Measurements from ENCODE around the gene AGAP9.

The AGAP9 gene

GRCh38 chr10:47452495-47453140 is 70.8 kb downstream of the AGAP9 start:
- DNase-seq: no peak
- Histone ChIP-seq H3K9me3 (replicated peaks; ENCODE audit: insufficient read depth, low read length) (no peaks in the 10 kb centered on the region), H3K4me2 (ENCODE audit: low read depth, low read length) (no peak overlapping the region), H3K27ac (ENCODE audit: low read length) (no peak overlapping the region), H3K4me1 (ENCODE audit: low read length) (no peaks in the 10 kb centered on the region), H3K4me3 (ENCODE audit: low read length) (no peak overlapping the region), H2AFZ (ENCODE audit: low read length) (no peak overlapping the region), H3K79me2 (ENCODE audit: low read length) (no peaks in the 10 kb centered on the region), H3K9ac (ENCODE audit: low read length) (no peak overlapping the region), H3F3A (ENCODE audit: insufficient read depth, low read length) (no peaks in the 10 kb centered on the region), H3K36me3 (replicated peaks; ENCODE audit: insufficient read depth, low read length) (no peaks in the 10 kb centered on the region), H3K27me3 (replicated peaks; ENCODE audit: insufficient read depth, low read length) (peaks cover 24% of the 10 kb centered on the region), H4K20me1 (ENCODE audit: insufficient read depth, low read length) (no peaks in the 10 kb centered on the region), H3K9me2 (replicated peaks; ENCODE audit: insufficient read depth, low read length) (no peaks in the 10 kb centered on the region)
- TF ChIP-seq CTCF (IDR thresholded peaks at IDR 0.05; ENCODE audit: low read length) (no peak), EZH2phosphoT487 (IDR thresholded peaks at IDR 0.05; ENCODE audit: low read length) (no peak), EZH2 (optimal IDR thresholded peaks at IDR 0.05; ENCODE audit: low read depth, low read length) (no peak)

- H3K27ac ChIP-seq (ENCODE audit: low read length): no peak overlapping the region
- H3K9me3 ChIP-seq (replicated peaks; ENCODE audit: insufficient read depth, low read length): no peaks in the 10 kb centered on the region
- no peak overlapping the region for H3K9ac ChIP-seq (ENCODE audit: low read length)
- TF ChIP-seq CTCF (IDR thresholded peaks at IDR 0.05; ENCODE audit: low read length) (no peak), EZH2 (optimal IDR thresholded peaks at IDR 0.05; ENCODE audit: low read depth, low read length) (no peak), EZH2phosphoT487 (IDR thresholded peaks at IDR 0.05; ENCODE audit: low read length) (no peak)
- no peaks in the 10 kb centered on the region for H3K4me1 ChIP-seq (ENCODE audit: low read length)
- H3K27me3 ChIP-seq (replicated peaks; ENCODE audit: insufficient read depth, low read length): peaks cover 24% of the 10 kb centered on the region
- H3F3A ChIP-seq (ENCODE audit: insufficient read depth, low read length): no peaks in the 10 kb centered on the region
- no peak for DNase-seq
- no peaks in the 10 kb centered on the region for H4K20me1 ChIP-seq (ENCODE audit: insufficient read depth, low read length)
- no peaks in the 10 kb centered on the region for H3K36me3 ChIP-seq (replicated peaks; ENCODE audit: insufficient read depth, low read length)
- H2AFZ ChIP-seq (ENCODE audit: low read length): no peak overlapping the region
- H3K4me2 ChIP-seq (ENCODE audit: low read depth, low read length): no peak overlapping the region
- no peaks in the 10 kb centered on the region for H3K79me2 ChIP-seq (ENCODE audit: low read length)
- H3K4me3 ChIP-seq (ENCODE audit: low read length): no peak overlapping the region
- H3K9me2 ChIP-seq (replicated peaks; ENCODE audit: insufficient read depth, low read length): no peaks in the 10 kb centered on the region
Measured at GRCh38 chr10:47451998-47452494, 71.4 kb downstream of the AGAP9 start.

All from MM.1S (cell line).